Measurements from ENCODE around the gene ZNF771. TPM values are rescaled to one million over a fixed set of nuclear protein-coding genes. Genes with fewer than 3 reads are reported as not detected.
A peak's percentile ranks its signal among the peaks of the same experiment; 100 is the strongest.

ZNF771 gene
- polyA plus RNA-seq, 4 donors: 5.5 to 12.5 (median 6.9) TPM

- no peak for DNase-seq (ENCODE audit: low read depth in 4 of 4, low spot score in 2 of 4)
These were observed 9.4 kb upstream of the ZNF771 start for GRCh38 chr16:30397776-30398660.

- DNase-seq (ENCODE audit: low read depth in 4 of 4, low spot score in 2 of 4): no peak
These were observed 8.6 kb upstream of the ZNF771 start for GRCh38 chr16:30398661-30399434.

- DNase-seq (ENCODE audit: low read depth in 4 of 4, low spot score in 2 of 4): no peak
These were observed 7.8 kb upstream of the ZNF771 start for GRCh38 chr16:30399435-30400186.

GRCh38 chr16:30401768-30402425 lies 5.5 kb upstream of the ZNF771 start:
- DNase-seq (ENCODE audit: low read depth in 4 of 4, low spot score in 2 of 4): no peak

GRCh38 chr16:30406795-30407101 lies 658 bp upstream of the ZNF771 start:
- no peak for DNase-seq (ENCODE audit: low read depth in 4 of 4, low spot score in 2 of 4)

- no peak for DNase-seq (ENCODE audit: low read depth in 4 of 4, low spot score in 2 of 4)
These were observed 563 bp downstream of the ZNF771 start for GRCh38 chr16:30407804-30408534.

GRCh38 chr16:30409125-30410060 lies 2.0 kb downstream of the ZNF771 start:
- DNase-seq (ENCODE audit: low read depth in 4 of 4, low spot score in 2 of 4): peak in 1 of 4 donors; percentile 89

- DNase-seq (ENCODE audit: low read depth in 4 of 4, low spot score in 2 of 4): no peak
These were observed 5.9 kb downstream of the ZNF771 start for GRCh38 chr16:30413112-30413806.

- DNase-seq (ENCODE audit: low read depth in 4 of 4, low spot score in 2 of 4): no peak
These were observed 6.8 kb downstream of the ZNF771 start for GRCh38 chr16:30414159-30414558.

- DNase-seq (ENCODE audit: low read depth in 4 of 4, low spot score in 2 of 4): no peak
These were observed 8.7 kb downstream of the ZNF771 start for GRCh38 chr16:30416047-30416603.

- DNase-seq (ENCODE audit: low read depth in 4 of 4, low spot score in 2 of 4): no peak
These were observed 9.5 kb downstream of the ZNF771 start for GRCh38 chr16:30416624-30417528.

- DNase-seq (ENCODE audit: low read depth in 4 of 4, low spot score in 2 of 4): peak in 2 of 4 donors; percentile 83 to 86
These were observed 10.3 kb downstream of the ZNF771 start for GRCh38 chr16:30417529-30418349.

- no peak for DNase-seq (ENCODE audit: low read depth in 4 of 4, low spot score in 2 of 4)
These were observed 11.2 kb downstream of the ZNF771 start for GRCh38 chr16:30418350-30419181.

- DNase-seq (ENCODE audit: low read depth in 4 of 4, low spot score in 2 of 4): no peak
These were observed 13.6 kb downstream of the ZNF771 start for GRCh38 chr16:30421010-30421409.

- DNase-seq (ENCODE audit: low read depth in 4 of 4, low spot score in 2 of 4): no peak
These were observed 20.6 kb downstream of the ZNF771 start for GRCh38 chr16:30428055-30428454.

Data from left renal cortex interstitium (tissue), 4 donors.